ENCODE data around the gene ZNF423. TPM values are rescaled to one million over a fixed set of nuclear protein-coding genes. Genes with fewer than 3 reads are reported as not detected.

ZNF423 gene
- total and polyA plus RNA-seq, 4 donors: 16.9 to 43.0 (median 34.4) TPM

- WGBS (ENCODE audit: insufficient coverage): 96% methylated on average over 8 of the region's 13 CpGs
- Histone ChIP-seq H3K4me3 (ENCODE audit: low read depth, low read length) (no peak overlapping the region), H3K4me1 (ENCODE audit: control insufficient read depth, insufficient read depth, low read length) (peaks cover 24% of the 10 kb centered on the region), H3K36me3 (ENCODE audit: control insufficient read depth, insufficient read depth, low read length) (no peaks in the 10 kb centered on the region), H3K27me3 (ENCODE audit: control insufficient read depth, insufficient read depth, low read length) (no peaks in the 10 kb centered on the region), H3K9me3 (ENCODE audit: control insufficient read depth, insufficient read depth, low read length) (no peaks in the 10 kb centered on the region), H3K27ac (ENCODE audit: low read depth, low read length) (no peak overlapping the region)
- DNase-seq (ENCODE audit: low read depth in 4 of 6, low spot score in 6 of 6): no peak
Measured at GRCh38 chr16:49502136-49502881, 353.6 kb downstream of the ZNF423 start.

- no peaks in the 10 kb centered on the region for H3K27me3 ChIP-seq (ENCODE audit: control insufficient read depth, insufficient read depth, low read length)
- H3K9me3 ChIP-seq (ENCODE audit: control insufficient read depth, insufficient read depth, low read length): no peaks in the 10 kb centered on the region
- peaks cover 27% of the 10 kb centered on the region for H3K4me1 ChIP-seq (ENCODE audit: control insufficient read depth, insufficient read depth, low read length)
- peaks cover 3% of the 10 kb centered on the region for H3K36me3 ChIP-seq (ENCODE audit: control insufficient read depth, insufficient read depth, low read length)
- DNase-seq (ENCODE audit: low read depth in 4 of 6, low spot score in 6 of 6): peak in 2 of 6 donors; percentile 76 to 78
- H3K4me3 ChIP-seq (ENCODE audit: low read depth, low read length): no peak overlapping the region
- no peak overlapping the region for H3K27ac ChIP-seq (ENCODE audit: low read depth, low read length)
- WGBS (ENCODE audit: insufficient coverage): 62% methylated on average over 5 of the region's 7 CpGs
Measured at GRCh38 chr16:49499869-49500610, 355.9 kb downstream of the ZNF423 start.

- WGBS (ENCODE audit: insufficient coverage): 78% methylated on average over 3 of the region's 10 CpGs
Measured at GRCh38 chr16:49499414-49499785, 356.5 kb downstream of the ZNF423 start.

GRCh38 chr16:49498666-49499413, 357.1 kb downstream of the ZNF423 start:
- WGBS (ENCODE audit: insufficient coverage): 42% methylated on average over 13 of the region's 20 CpGs
- Histone ChIP-seq H3K27me3 (ENCODE audit: control insufficient read depth, insufficient read depth, low read length) (no peaks in the 10 kb centered on the region), H3K9me3 (ENCODE audit: control insufficient read depth, insufficient read depth, low read length) (no peaks in the 10 kb centered on the region), H3K4me1 (ENCODE audit: control insufficient read depth, insufficient read depth, low read length) (peaks cover 34% of the 10 kb centered on the region), H3K36me3 (ENCODE audit: control insufficient read depth, insufficient read depth, low read length) (peaks cover 3% of the 10 kb centered on the region), H3K4me3 (ENCODE audit: low read depth, low read length) (no peak overlapping the region), H3K27ac (ENCODE audit: low read depth, low read length) (no peak overlapping the region)
- peak in 2 of 6 donors; percentile 81 to 94 for DNase-seq (ENCODE audit: low read depth in 4 of 6, low spot score in 6 of 6)

More at GRCh38 chr16:49499414-49499785, 356.5 kb downstream of the ZNF423 start:
- H3K4me3 ChIP-seq (ENCODE audit: low read depth, low read length): no peak overlapping the region
- no peaks in the 10 kb centered on the region for H3K27me3 ChIP-seq (ENCODE audit: control insufficient read depth, insufficient read depth, low read length)
- H3K4me1 ChIP-seq (ENCODE audit: control insufficient read depth, insufficient read depth, low read length): peaks cover 33% of the 10 kb centered on the region
- no peaks in the 10 kb centered on the region for H3K9me3 ChIP-seq (ENCODE audit: control insufficient read depth, insufficient read depth, low read length)
- H3K27ac ChIP-seq (ENCODE audit: low read depth, low read length): no peak overlapping the region
- peaks cover 3% of the 10 kb centered on the region for H3K36me3 ChIP-seq (ENCODE audit: control insufficient read depth, insufficient read depth, low read length)
- no peak for DNase-seq (ENCODE audit: low read depth in 4 of 6, low spot score in 6 of 6)

- Histone ChIP-seq H3K4me1 (ENCODE audit: control insufficient read depth, insufficient read depth, low read length) (peaks cover 35% of the 10 kb centered on the region), H3K27ac (ENCODE audit: low read depth, low read length) (no peak overlapping the region), H3K9me3 (ENCODE audit: control insufficient read depth, insufficient read depth, low read length) (no peaks in the 10 kb centered on the region), H3K36me3 (ENCODE audit: control insufficient read depth, insufficient read depth, low read length) (peaks cover 3% of the 10 kb centered on the region), H3K27me3 (ENCODE audit: control insufficient read depth, insufficient read depth, low read length) (no peaks in the 10 kb centered on the region), H3K4me3 (ENCODE audit: low read depth, low read length) (no peak overlapping the region)
- 54% methylated on average over 3 of the region's 3 CpGs for whole genome bisulfite sequencing (ENCODE audit: insufficient coverage)
- DNase-seq (ENCODE audit: low read depth in 4 of 6, low spot score in 6 of 6): peak in 2 of 6 donors; percentile 76 to 95
Measured at GRCh38 chr16:49498264-49498663, 357.6 kb downstream of the ZNF423 start.

GRCh38 chr16:49497466-49497865, 358.4 kb downstream of the ZNF423 start:
- WGBS (ENCODE audit: insufficient coverage): 97% methylated on average over 6 of the region's 6 CpGs
- no peaks in the 10 kb centered on the region for H3K9me3 ChIP-seq (ENCODE audit: control insufficient read depth, insufficient read depth, low read length)
- no peak for DNase-seq (ENCODE audit: low read depth in 4 of 6, low spot score in 6 of 6)
- no peaks in the 10 kb centered on the region for H3K27me3 ChIP-seq (ENCODE audit: control insufficient read depth, insufficient read depth, low read length)
- no peak overlapping the region for H3K4me3 ChIP-seq (ENCODE audit: low read depth, low read length)
- H3K36me3 ChIP-seq (ENCODE audit: control insufficient read depth, insufficient read depth, low read length): peaks cover 8% of the 10 kb centered on the region
- peaks cover 43% of the 10 kb centered on the region for H3K4me1 ChIP-seq (ENCODE audit: control insufficient read depth, insufficient read depth, low read length)
- no peak overlapping the region for H3K27ac ChIP-seq (ENCODE audit: low read depth, low read length)

- H3K36me3 ChIP-seq (ENCODE audit: control insufficient read depth, insufficient read depth, low read length): peaks cover 8% of the 10 kb centered on the region
- no peaks in the 10 kb centered on the region for H3K9me3 ChIP-seq (ENCODE audit: control insufficient read depth, insufficient read depth, low read length)
- no peak overlapping the region for H3K27ac ChIP-seq (ENCODE audit: low read depth, low read length)
- peaks cover 50% of the 10 kb centered on the region for H3K4me1 ChIP-seq (ENCODE audit: control insufficient read depth, insufficient read depth, low read length)
- 87% methylated on average over 5 of the region's 5 CpGs for WGBS (ENCODE audit: insufficient coverage)
- no peaks in the 10 kb centered on the region for H3K27me3 ChIP-seq (ENCODE audit: control insufficient read depth, insufficient read depth, low read length)
- H3K4me3 ChIP-seq (ENCODE audit: low read depth, low read length): no peak overlapping the region
- DNase-seq (ENCODE audit: low read depth in 4 of 6, low spot score in 6 of 6): no peak
Measured at GRCh38 chr16:49496656-49497055, 359.3 kb downstream of the ZNF423 start.

- Histone ChIP-seq H3K9me3 (ENCODE audit: control insufficient read depth, insufficient read depth, low read length) (no peaks in the 10 kb centered on the region), H3K4me1 (ENCODE audit: control insufficient read depth, insufficient read depth, low read length) (peaks cover 57% of the 10 kb centered on the region), H3K27me3 (ENCODE audit: control insufficient read depth, insufficient read depth, low read length) (no peaks in the 10 kb centered on the region), H3K27ac (ENCODE audit: low read depth, low read length) (no peak overlapping the region), H3K36me3 (ENCODE audit: control insufficient read depth, insufficient read depth, low read length) (peaks cover 8% of the 10 kb centered on the region), H3K4me3 (ENCODE audit: low read depth, low read length) (no peak overlapping the region)
- DNase-seq (ENCODE audit: low read depth in 4 of 6, low spot score in 6 of 6): no peak
- WGBS (ENCODE audit: insufficient coverage): 90% methylated on average over 10 of the region's 10 CpGs
Measured at GRCh38 chr16:49495596-49496355, 360.1 kb downstream of the ZNF423 start.
